Breast epithelium (tissue), 4 donors: ENCODE results near the gene DLEC1. TPM values are rescaled to one million over a fixed set of nuclear protein-coding genes. Genes with fewer than 3 reads are reported as not detected.

Source experiments
- DNase-seq, 2 donors: peaks; one replicate each; pipeline ENCODE4 v3.0.0-alpha.2; 2019; ENCODE audit warnings: low spot score in 2 of 2
- H3K27ac ChIP-seq, 2 donors: fragments of 200-600 bp; sonication (generic) in 1 of 2; one replicate each; pipeline ENCODE4 v1.5.1; 2016 to 2019; ENCODE audit warnings: mild to moderate bottlenecking in 1 of 2
- H3K27me3 ChIP-seq, 2 donors: fragments of 200-600 bp; sonication (generic) in 1 of 2; one replicate each; pipeline versions ENCODE4 v1.5.1 to v1.6.0; 2017 to 2019; ENCODE audit warnings: control low read depth in 1 of 2, mild to moderate bottlenecking in 1 of 2
- H3K36me3 ChIP-seq: fragments of 200-600 bp; one replicate; pipeline ENCODE4 v1.5.1; 2019
- H3K4me1 ChIP-seq, 2 donors: fragments of 200-600 bp; sonication (generic); one replicate each; pipeline ENCODE4 v1.5.1; 2016 to 2019; ENCODE audit warnings: control low read depth in 1 of 2
- H3K4me3 ChIP-seq, 3 donors: fragments of 200-600 bp; sonication (generic); 1 replicate in 2 of 3; 2 replicates in 1 of 3; pipeline ENCODE4 v1.5.1; 2016 to 2019; ENCODE audit warnings: mild to moderate bottlenecking in 3 of 3, moderate library complexity in 2 of 3
- H3K9me3 ChIP-seq, 2 donors: fragments of 200-600 bp; sonication (generic) in 1 of 2; one replicate each; pipeline ENCODE4 v1.5.1; 2016 to 2019; ENCODE audit warnings: control low read depth in 1 of 2
- POLR2A ChIP-seq: fragments of 450-650 bp; IDR thresholded peaks from one replicate; pipeline ENCODE4 v1.6.1; 2016; ENCODE audit warnings: antibody characterized with exemption, mild to moderate bottlenecking, moderate library complexity
- POLR2AphosphoS5 ChIP-seq, 3 donors: sonication (generic); formaldehyde crosslinking; IDR thresholded peaks; one replicate each; pipeline ENCODE4 v1.6.1; 2017; ENCODE audit warnings: antibody characterized with exemption in 3 of 3
- intact Hi-C: fragments of 100-400 bp; cut with DNase I; formaldehyde crosslinking; loops from one replicate; pipeline ENCODE4 v1.15.1; 2023; ENCODE audit warnings: low total_unique reads
- total RNA-seq, 3 donors: library from RNA; depleted of rRNA; stranded (reverse); fragments of >200 nt; gene quantifications; one replicate each; pipeline ENCODE4 v1.1.0, GENCODE V29; 2016
- TF ChIP-seq, protein P1 (sequence below), 3 donors: fragments of 450-650 bp; IDR thresholded peaks; one replicate each; pipeline ENCODE4 v1.5.1; 2016 to 2017; ENCODE audit warnings: antibody characterized with exemption in 3 of 3, mild to moderate bottlenecking in 3 of 3, moderate library complexity in 3 of 3

The DLEC1 gene
- total RNA-seq, 3 donors from 2014 or later = 0.98 to 2.0 (median 1.1) TPM

DNA sequence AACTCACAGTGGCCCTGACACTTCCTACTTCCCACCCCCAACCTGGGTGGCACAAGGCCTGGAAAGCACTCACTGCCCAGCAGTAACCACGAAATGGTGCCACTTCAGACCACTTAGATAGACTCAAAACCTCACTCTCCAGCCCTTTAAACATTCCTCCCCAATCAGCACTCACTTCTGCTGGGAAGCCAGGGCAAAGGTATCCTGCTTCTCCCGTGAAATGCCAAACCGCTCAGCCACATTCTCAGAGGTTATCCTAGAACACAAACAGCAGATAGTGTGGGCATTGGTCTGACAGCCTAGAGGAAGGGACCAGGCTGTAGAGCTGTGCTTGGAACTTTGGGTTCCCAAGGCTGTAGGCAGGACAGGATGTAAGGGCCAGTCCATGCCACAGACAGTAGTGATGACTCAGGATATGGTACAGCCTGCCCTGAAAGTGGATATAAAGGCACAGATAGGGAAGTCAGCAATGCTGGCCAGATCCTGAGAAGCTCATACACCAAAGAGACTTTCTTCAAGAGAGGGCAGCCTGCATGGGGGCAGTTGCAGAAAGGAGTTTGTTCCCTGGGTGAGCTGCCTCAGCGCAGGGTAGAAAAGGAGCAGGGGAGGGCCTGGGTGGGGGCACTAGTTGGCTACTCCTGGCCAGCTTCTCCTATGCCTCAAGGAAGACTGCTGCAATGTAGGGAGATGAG, 88.7 kb downstream of the DLEC1 start:
- DNase-seq = no peak
- Histone ChIP-seq H3K27ac (no peak overlapping the region), H3K27me3 (no peaks in the 10 kb centered on the region), H3K4me3 (no peak overlapping the region), H3K36me3 (no peaks in the 10 kb centered on the region), H3K4me1 (no peaks in the 10 kb centered on the region), H3K9me3 (no peaks in the 10 kb centered on the region)
- intact Hi-C loops = no loop called here
- TF ChIP-seq POLR2AphosphoS5 (IDR thresholded peaks at IDR 0.05) = no peak
- TF ChIP-seq, protein P1, sequence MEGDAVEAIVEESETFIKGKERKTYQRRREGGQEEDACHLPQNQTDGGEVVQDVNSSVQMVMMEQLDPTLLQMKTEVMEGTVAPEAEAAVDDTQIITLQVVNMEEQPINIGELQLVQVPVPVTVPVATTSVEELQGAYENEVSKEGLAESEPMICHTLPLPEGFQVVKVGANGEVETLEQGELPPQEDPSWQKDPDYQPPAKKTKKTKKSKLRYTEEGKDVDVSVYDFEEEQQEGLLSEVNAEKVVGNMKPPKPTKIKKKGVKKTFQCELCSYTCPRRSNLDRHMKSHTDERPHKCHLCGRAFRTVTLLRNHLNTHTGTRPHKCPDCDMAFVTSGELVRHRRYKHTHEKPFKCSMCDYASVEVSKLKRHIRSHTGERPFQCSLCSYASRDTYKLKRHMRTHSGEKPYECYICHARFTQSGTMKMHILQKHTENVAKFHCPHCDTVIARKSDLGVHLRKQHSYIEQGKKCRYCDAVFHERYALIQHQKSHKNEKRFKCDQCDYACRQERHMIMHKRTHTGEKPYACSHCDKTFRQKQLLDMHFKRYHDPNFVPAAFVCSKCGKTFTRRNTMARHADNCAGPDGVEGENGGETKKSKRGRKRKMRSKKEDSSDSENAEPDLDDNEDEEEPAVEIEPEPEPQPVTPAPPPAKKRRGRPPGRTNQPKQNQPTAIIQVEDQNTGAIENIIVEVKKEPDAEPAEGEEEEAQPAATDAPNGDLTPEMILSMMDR (IDR thresholded peaks at IDR 0.05) = no peak
- TF ChIP-seq POLR2A = no peak

DNA sequence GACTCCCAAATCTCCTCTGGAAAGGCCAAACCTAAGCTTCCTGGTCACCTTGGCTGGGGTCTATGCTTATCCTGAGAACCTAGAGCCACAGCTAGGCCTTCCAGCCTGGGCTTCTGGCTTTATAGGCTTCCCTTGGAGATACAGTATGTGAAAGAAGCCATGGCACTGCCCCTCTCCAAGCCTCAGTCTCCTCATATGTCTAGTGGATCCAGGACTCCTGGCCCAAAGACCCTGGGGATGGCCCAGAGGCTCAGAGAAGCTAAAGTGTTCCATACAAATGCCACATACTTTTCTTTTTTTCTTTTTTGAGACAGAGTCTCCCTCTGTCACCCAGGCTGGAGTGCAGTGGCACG, 89.3 kb downstream of the DLEC1 start:
- no peaks in the 10 kb centered on the region for H3K27me3 ChIP-seq
- no peak for DNase-seq
- H3K36me3 ChIP-seq = no peaks in the 10 kb centered on the region
- H3K9me3 ChIP-seq = no peaks in the 10 kb centered on the region
- peaks cover 0 to under 1% of the 10 kb centered on the region in 2 donors for H3K4me1 ChIP-seq
- H3K4me3 ChIP-seq = no peak overlapping the region
- no peak overlapping the region for H3K27ac ChIP-seq
- no peak for TF ChIP-seq POLR2A
- TF ChIP-seq, protein P1 (IDR thresholded peaks at IDR 0.05) = no peak
- no peak for TF ChIP-seq POLR2AphosphoS5 (IDR thresholded peaks at IDR 0.05)
- intact Hi-C loops = no loop called here

DNA sequence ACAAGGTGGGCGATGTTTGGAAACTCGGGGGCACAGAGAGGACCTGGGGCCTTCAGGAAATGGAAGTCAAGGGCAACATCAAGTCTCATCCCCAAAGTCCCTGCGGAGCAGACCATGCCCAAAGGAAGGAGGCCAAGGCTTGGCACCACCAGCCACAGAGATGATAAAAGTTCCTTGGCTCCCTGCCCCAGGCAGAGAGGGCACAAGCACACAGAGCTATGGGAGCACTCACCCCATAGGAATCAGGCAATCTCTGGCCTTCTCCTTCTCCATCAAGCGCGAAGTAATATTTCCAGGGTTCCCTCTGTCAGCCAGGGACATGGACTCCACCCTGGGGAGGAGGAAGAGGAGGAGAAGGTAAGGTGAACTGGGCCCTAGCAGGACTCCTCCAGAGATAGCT, 90.0 kb downstream of the DLEC1 start:
- H3K4me1 ChIP-seq = peaks cover 0 to 8% of the 10 kb centered on the region in 2 donors
- H3K4me3 ChIP-seq = no peak overlapping the region
- intact Hi-C loops = no loop called here
- H3K27me3 ChIP-seq = no peaks in the 10 kb centered on the region
- no peak overlapping the region for H3K27ac ChIP-seq
- no peak for TF ChIP-seq POLR2A
- TF ChIP-seq POLR2AphosphoS5 (IDR thresholded peaks at IDR 0.05) = no peak
- TF ChIP-seq, protein P1 (IDR thresholded peaks at IDR 0.05) = no peak
- DNase-seq = no peak
- no peaks in the 10 kb centered on the region for H3K9me3 ChIP-seq
- H3K36me3 ChIP-seq = no peaks in the 10 kb centered on the region

DNA sequence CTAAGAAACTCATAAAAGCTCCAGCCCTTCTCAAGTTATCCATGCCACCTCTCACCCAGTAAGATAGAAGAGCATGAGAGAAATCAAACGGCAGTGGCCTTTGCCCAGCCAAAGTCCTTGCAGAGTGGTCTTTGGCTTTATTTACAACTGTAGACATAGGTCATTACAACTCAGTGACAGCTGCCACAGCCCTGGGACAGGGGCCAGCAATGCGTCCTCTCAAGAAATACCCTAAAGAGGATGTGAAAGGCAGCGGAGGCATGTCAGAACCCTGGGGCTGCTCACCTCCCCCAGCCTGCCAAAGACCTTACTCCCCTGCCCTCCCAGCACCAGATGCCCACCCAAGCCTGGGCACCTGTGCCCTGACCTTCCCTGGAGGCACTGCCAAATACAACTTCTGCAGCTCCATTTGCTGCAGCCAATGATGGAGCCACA, 91.6 kb downstream of the DLEC1 start:
- intact Hi-C loops = no loop called here
- DNase-seq = no peak

More for the DNA sequence above, 91.6 kb downstream of the DLEC1 start:
- no peaks in the 10 kb centered on the region for H3K27me3 ChIP-seq
- TF ChIP-seq, protein P1 (IDR thresholded peaks at IDR 0.05) = no peak
- TF ChIP-seq POLR2A = no peak
- TF ChIP-seq POLR2AphosphoS5 (IDR thresholded peaks at IDR 0.05) = no peak
- H3K4me3 ChIP-seq = no peak overlapping the region
- H3K9me3 ChIP-seq = no peaks in the 10 kb centered on the region
- peaks cover 0 to 17% of the 10 kb centered on the region in 2 donors for H3K4me1 ChIP-seq
- H3K36me3 ChIP-seq = no peaks in the 10 kb centered on the region
- no peak overlapping the region for H3K27ac ChIP-seq
